ENCODE results near the gene MFAP5. TPM values are rescaled to one million over a fixed set of nuclear protein-coding genes. Genes with fewer than 3 reads are reported as not detected.

The MFAP5 gene
- polyA plus RNA-seq, 1 donor (not counting 4 experiments of a cell fraction or from before 2014, with no cell fraction given): 317 TPM

- no peak overlapping the region for H2AFZ ChIP-seq (ENCODE audit: control insufficient read depth, low read length)
- TF ChIP-seq, protein P1, sequence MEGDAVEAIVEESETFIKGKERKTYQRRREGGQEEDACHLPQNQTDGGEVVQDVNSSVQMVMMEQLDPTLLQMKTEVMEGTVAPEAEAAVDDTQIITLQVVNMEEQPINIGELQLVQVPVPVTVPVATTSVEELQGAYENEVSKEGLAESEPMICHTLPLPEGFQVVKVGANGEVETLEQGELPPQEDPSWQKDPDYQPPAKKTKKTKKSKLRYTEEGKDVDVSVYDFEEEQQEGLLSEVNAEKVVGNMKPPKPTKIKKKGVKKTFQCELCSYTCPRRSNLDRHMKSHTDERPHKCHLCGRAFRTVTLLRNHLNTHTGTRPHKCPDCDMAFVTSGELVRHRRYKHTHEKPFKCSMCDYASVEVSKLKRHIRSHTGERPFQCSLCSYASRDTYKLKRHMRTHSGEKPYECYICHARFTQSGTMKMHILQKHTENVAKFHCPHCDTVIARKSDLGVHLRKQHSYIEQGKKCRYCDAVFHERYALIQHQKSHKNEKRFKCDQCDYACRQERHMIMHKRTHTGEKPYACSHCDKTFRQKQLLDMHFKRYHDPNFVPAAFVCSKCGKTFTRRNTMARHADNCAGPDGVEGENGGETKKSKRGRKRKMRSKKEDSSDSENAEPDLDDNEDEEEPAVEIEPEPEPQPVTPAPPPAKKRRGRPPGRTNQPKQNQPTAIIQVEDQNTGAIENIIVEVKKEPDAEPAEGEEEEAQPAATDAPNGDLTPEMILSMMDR (optimal IDR thresholded peaks at IDR 0.05 in 1 of 3, IDR thresholded peaks at IDR 0.05 in 1 of 3, conservative IDR thresholded peaks at IDR 0.05 in 1 of 3; ENCODE audit: extremely low read depth in 1 of 3, insufficient read depth in 2 of 3, low read length in 3 of 3): no peak
- TF ChIP-seq EZH2 (IDR thresholded peaks at IDR 0.05; ENCODE audit: low read length): no peak
- H3K27me3 ChIP-seq (ENCODE audit: control insufficient read depth, extremely low read depth, insufficient read depth, low read length): no peaks in the 10 kb centered on the region
- no peaks in the 10 kb centered on the region for H4K20me1 ChIP-seq (ENCODE audit: control insufficient read depth, extremely low read depth, insufficient read depth, low read length)
- no peak overlapping the region for H3K27ac ChIP-seq (ENCODE audit: control insufficient read depth, insufficient read depth, low read length)
- no peaks in the 10 kb centered on the region for H3K4me1 ChIP-seq (ENCODE audit: control insufficient read depth, extremely low read depth, insufficient read depth, low read length)
- no peaks in the 10 kb centered on the region for H3K9me1 ChIP-seq (ENCODE audit: control insufficient read depth, extremely low read depth, insufficient read depth, low read length)
- H3K79me2 ChIP-seq (ENCODE audit: control insufficient read depth, insufficient read depth, low read length): no peaks in the 10 kb centered on the region
- H3K9ac ChIP-seq (ENCODE audit: control insufficient read depth, extremely low read depth, insufficient read depth, low read length): no peak overlapping the region
- no peak overlapping the region for H3K4me3 ChIP-seq (ENCODE audit: control insufficient read depth in 2 of 3, extremely low read depth in 1 of 3, insufficient read depth in 2 of 3, low read depth in 1 of 3, low read length in 3 of 3)
- no peak for FAIRE-seq
- dilution Hi-C loops (cut with MboI; ENCODE audit: extremely low pct_ligation_motif_present, low sequenced_read_pairs): no loop called here
- H3K36me3 ChIP-seq (ENCODE audit: control insufficient read depth in 2 of 2, extremely low read depth in 1 of 2, insufficient read depth in 2 of 2, low read length in 2 of 2): no peaks in the 10 kb centered on the region
- no peak overlapping the region for H3K4me2 ChIP-seq (ENCODE audit: control insufficient read depth, extremely low read depth, insufficient read depth, low read depth, low read length)
- DNase-seq (ENCODE audit: low read depth, low spot score): no peak
- no peaks in the 10 kb centered on the region for H3K9me3 ChIP-seq (ENCODE audit: control insufficient read depth, low read depth, low read length)
These were observed 59.3 kb downstream of the MFAP5 start for GRCh38 chr12:8603286-8603685.

DNA sequence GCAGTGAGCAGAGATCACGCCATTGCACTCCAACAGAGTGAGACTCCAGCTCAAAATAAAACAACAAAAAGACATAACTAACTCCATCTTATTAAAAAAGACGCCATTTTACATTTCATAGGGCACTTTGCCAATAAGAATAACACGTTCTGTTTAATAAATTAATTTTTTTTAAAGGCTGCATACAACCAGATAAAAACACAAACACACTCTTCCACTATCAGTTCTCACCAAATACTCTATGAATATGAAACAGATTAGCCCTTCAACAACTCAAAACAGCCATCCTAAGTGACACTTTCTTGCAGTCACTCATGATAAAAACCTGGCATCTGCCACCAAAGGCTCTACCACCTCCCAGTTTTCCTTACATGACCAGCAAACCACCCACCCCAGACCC, 66.1 kb downstream of the MFAP5 start:
- Histone ChIP-seq H3K9me1 (ENCODE audit: control insufficient read depth, extremely low read depth, insufficient read depth, low read length) (no peaks in the 10 kb centered on the region), H3K79me2 (ENCODE audit: control insufficient read depth, insufficient read depth, low read length) (no peaks in the 10 kb centered on the region), H3K4me3 (ENCODE audit: control insufficient read depth in 2 of 3, extremely low read depth in 1 of 3, insufficient read depth in 2 of 3, low read depth in 1 of 3, low read length in 3 of 3) (no peak overlapping the region), H2AFZ (ENCODE audit: control insufficient read depth, low read length) (no peak overlapping the region), H3K9ac (ENCODE audit: control insufficient read depth, extremely low read depth, insufficient read depth, low read length) (no peak overlapping the region), H3K4me2 (ENCODE audit: control insufficient read depth, extremely low read depth, insufficient read depth, low read depth, low read length) (no peak overlapping the region), H3K27me3 (ENCODE audit: control insufficient read depth, extremely low read depth, insufficient read depth, low read length) (no peaks in the 10 kb centered on the region), H3K36me3 (ENCODE audit: control insufficient read depth in 2 of 2, extremely low read depth in 1 of 2, insufficient read depth in 2 of 2, low read length in 2 of 2) (no peaks in the 10 kb centered on the region), H4K20me1 (ENCODE audit: control insufficient read depth, extremely low read depth, insufficient read depth, low read length) (no peaks in the 10 kb centered on the region), H3K4me1 (ENCODE audit: control insufficient read depth, extremely low read depth, insufficient read depth, low read length) (no peaks in the 10 kb centered on the region), H3K9me3 (ENCODE audit: control insufficient read depth, low read depth, low read length) (no peaks in the 10 kb centered on the region), H3K27ac (ENCODE audit: control insufficient read depth, insufficient read depth, low read length) (no peak overlapping the region)
- DNase-seq (ENCODE audit: low read depth, low spot score): no peak
- no peak for FAIRE-seq
- TF ChIP-seq EZH2 (IDR thresholded peaks at IDR 0.05; ENCODE audit: low read length): no peak
- TF ChIP-seq, protein P1 (optimal IDR thresholded peaks at IDR 0.05 in 1 of 3, IDR thresholded peaks at IDR 0.05 in 1 of 3, conservative IDR thresholded peaks at IDR 0.05 in 1 of 3; ENCODE audit: extremely low read depth in 1 of 3, insufficient read depth in 2 of 3, low read length in 3 of 3): no peak
- dilution Hi-C loops (cut with MboI; ENCODE audit: extremely low pct_ligation_motif_present, low sequenced_read_pairs): no loop called here

Small RNA genes within 50 kb of the gene (small RNA-seq; reads per million reads assigned to genes)
- 0 reads per million in 3 experiments for gene RF00564 (ENCODE audit: insufficient read length in 3 of 3, low read depth in 3 of 3, low replicate concordance in 1 of 3)

Other genes starting within 250 kb of the MFAP5 start
- not detected in 3 replicates for gene CLEC6A, start 206.9 kb downstream of the MFAP5 start, polyA plus RNA-seq
- not detected in 3 replicates for gene CLEC4D, start 149.3 kb downstream of the MFAP5 start, polyA plus RNA-seq
- gene CLEC4E, start 121.9 kb downstream of the MFAP5 start, polyA plus RNA-seq: not detected in 3 replicates
- not detected in 3 replicates for gene AICDA, start 50.0 kb downstream of the MFAP5 start, polyA plus RNA-seq
- gene RIMKLB, start 35.2 kb upstream of the MFAP5 start, polyA plus RNA-seq: 25.4 to 51.1 TPM (median 31.6 TPM) in 3 replicates
- 81.1 to 240 TPM (median 98.7 TPM) in 3 replicates for gene A2ML1, start 159.8 kb upstream of the MFAP5 start, polyA plus RNA-seq

Measured in keratinocyte (primary cell).